NB4 (cell line): Measurements from ENCODE around the gene RNASE2.

Source experiments
- DNase-seq: peaks from one replicate; pipeline ENCODE4 v3.0.0; 2010; ENCODE audit warnings: low read depth
- H3K4me3 ChIP-seq: one replicate; pipeline ENCODE4 v1.5.1; 2011; ENCODE audit warnings: mild to moderate bottlenecking, low read depth, low read length, moderate library complexity
- MYC ChIP-seq: IDR thresholded peaks from 2 replicates; pipeline ENCODE4 v1.6.1; 2011; ENCODE audit warnings: low read depth, low read length
- POLR2A ChIP-seq: IDR thresholded peaks from 2 replicates; pipeline ENCODE4 v1.6.1; 2011; ENCODE audit warnings: mild to moderate bottlenecking; ENCODE audit not compliant: insufficient read length; ENCODE audit errors: extremely low read depth
- TF ChIP-seq, protein P1 (sequence below): IDR thresholded peaks from one replicate; pipeline ENCODE4 v1.5.1; 2012; ENCODE audit warnings: low read depth, low read length
- TF ChIP-seq, protein P2 (sequence below): IDR thresholded peaks from 2 replicates; pipeline ENCODE4 v1.6.1; 2011; ENCODE audit warnings: low read depth, low read length

The RNASE2 gene

DNA sequence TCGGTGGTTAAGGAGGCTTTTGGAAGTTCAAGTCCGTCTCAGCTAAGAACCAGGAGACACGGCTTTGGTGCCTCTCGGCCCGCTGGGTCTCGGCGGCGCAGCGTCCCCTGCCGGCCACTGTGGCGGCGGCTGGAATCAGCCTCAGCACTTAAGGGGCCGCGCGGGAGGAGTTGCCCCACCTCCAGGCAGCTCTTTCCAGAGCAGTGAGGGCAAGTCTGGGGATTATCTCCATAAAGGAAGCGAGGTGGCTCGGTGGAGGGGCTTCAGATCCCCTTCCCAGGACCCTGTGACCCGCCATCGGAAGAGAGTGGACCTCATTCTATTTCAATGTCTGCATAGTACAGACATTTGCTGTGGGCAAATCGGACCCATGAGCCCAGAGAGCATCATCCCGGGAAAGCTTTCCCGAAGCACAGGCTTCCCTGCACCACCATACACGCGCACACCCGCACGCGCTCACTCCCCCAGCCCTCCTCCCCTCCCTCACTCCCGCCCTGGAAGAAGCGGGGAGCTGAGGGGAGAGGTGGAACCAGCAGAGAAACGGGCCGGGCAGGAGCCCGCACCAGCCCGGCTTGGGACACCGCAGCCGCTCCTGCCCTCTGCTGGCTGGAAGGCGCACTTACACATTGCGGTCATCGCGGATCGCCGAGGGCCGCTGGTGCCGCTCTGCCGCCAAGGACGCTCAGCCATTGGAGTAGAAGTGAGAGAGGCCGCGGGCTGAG, 15.9 kb downstream of the RNASE2 start:
- TF ChIP-seq, protein P1, sequence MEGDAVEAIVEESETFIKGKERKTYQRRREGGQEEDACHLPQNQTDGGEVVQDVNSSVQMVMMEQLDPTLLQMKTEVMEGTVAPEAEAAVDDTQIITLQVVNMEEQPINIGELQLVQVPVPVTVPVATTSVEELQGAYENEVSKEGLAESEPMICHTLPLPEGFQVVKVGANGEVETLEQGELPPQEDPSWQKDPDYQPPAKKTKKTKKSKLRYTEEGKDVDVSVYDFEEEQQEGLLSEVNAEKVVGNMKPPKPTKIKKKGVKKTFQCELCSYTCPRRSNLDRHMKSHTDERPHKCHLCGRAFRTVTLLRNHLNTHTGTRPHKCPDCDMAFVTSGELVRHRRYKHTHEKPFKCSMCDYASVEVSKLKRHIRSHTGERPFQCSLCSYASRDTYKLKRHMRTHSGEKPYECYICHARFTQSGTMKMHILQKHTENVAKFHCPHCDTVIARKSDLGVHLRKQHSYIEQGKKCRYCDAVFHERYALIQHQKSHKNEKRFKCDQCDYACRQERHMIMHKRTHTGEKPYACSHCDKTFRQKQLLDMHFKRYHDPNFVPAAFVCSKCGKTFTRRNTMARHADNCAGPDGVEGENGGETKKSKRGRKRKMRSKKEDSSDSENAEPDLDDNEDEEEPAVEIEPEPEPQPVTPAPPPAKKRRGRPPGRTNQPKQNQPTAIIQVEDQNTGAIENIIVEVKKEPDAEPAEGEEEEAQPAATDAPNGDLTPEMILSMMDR: peak; percentile 94
- TF ChIP-seq POLR2A: peak; percentile 11
- TF ChIP-seq, protein P2, sequence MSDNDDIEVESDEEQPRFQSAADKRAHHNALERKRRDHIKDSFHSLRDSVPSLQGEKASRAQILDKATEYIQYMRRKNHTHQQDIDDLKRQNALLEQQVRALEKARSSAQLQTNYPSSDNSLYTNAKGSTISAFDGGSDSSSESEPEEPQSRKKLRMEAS: 0 out of 2 replicates have a peak, but pooled peaks have one; percentile 33
- TF ChIP-seq MYC: peak; percentile 45
- H3K4me3 ChIP-seq: peak overlapping the region; percentile 74
- DNase-seq: peak; percentile 91

DNA sequence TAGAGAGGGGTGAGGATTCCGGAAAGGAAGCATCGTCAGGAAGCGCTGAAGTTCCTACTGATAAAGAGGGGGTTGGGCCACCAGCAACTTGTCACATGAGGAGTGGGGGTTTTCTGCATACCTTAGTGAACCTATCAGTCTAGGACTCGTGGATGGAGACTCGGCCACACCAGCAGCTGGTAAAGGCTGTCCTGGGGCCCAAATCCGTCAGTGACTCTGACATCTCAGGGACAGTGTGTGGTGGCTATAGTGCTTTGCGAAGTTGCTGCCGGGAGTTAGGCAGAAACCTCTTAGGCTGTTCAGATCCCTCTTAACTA, 16.4 kb downstream of the RNASE2 start:
- no peak for TF ChIP-seq MYC
- H3K4me3 ChIP-seq: no peak overlapping the region
- no peak for DNase-seq

DNA sequence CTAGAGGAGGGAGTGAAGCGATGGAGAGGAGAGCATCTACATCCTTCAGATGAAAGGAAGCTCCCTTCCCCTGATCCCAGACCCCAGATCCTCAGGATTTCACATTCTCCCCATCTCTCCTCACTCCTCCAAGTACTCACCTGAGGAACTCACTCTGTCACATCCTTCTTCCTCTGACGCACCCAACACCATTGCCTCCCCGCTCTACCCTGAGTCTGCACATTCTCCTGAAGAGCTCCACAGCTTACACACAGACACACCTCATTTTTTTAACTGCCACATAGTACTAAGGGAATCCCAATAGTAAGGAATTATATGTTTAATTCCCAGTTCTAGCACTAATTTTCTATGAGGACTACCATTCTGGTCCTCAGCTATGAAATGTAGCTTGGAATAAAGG, 18.2 kb downstream of the RNASE2 start:
- no peak for DNase-seq
- TF ChIP-seq MYC (no peak), POLR2A (no peak)
- TF ChIP-seq, protein P2: no peak
- TF ChIP-seq, protein P1: no peak
- no peak overlapping the region for H3K4me3 ChIP-seq

DNA sequence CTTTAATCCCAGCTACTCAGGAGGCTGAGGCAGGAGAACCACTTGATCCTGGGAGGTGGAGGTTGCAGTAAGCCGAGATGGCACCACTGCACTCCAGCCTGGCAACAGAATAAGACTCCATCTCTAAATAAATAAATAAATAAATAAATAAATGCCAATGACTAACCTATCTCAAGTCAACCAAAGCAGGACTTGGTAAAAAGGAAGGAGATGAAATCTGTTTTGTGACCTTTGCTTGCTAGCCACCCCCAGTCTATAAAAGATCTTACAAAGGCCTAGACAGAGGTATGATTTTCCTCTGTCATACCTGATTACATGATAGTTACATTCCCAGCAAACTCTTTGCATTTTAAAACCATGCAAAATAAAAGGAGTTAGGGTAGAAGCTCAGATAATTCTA, 21.0 kb downstream of the RNASE2 start:
- TF ChIP-seq, protein P1: no peak
- TF ChIP-seq MYC (no peak), POLR2A (no peak)
- TF ChIP-seq, protein P2: no peak
- no peak for DNase-seq
- no peak overlapping the region for H3K4me3 ChIP-seq

DNA sequence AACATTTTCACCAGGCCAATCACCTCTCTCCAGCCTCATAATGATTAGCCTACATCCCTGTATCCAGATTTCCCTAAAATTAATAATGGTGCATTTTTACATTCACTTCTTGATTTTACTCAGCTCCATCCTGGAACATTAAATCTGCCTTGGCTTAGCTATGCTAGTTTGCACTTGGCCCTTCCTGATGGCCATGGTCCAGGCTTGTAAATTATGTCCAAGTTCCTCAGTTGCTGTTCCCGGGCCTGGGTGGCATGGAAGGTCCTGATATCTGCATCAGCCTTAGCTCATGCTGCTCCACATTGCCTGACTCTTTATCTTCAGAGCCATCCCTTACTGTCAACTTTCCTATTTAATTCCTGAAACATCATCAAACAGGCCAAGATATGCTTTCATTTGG, 23.4 kb downstream of the RNASE2 start:
- H3K4me3 ChIP-seq: no peak overlapping the region
- no peak for TF ChIP-seq POLR2A
- no peak for TF ChIP-seq MYC
- TF ChIP-seq, protein P2: no peak
- TF ChIP-seq, protein P1: no peak
- no peak for DNase-seq

DNA sequence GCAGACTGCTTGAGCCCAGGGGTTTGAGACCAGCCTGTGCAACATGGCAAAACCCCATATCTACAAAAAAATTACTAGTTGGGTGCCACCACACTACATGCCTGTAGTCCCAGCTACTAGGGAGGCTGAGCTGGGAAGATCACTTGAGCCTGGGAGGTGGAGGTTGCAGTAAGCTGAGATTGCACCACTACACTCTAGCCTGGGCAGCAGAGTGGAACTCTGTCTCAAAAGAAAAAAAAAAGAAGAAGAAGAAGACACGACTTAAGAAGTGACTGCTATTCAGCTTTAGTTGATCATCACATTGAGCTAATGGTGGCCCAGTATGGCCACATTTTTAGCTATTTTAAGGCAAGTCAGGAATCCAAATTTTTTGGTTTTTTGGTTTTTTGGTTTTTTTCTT, 25.6 kb downstream of the RNASE2 start:
- TF ChIP-seq, protein P2: no peak
- TF ChIP-seq POLR2A (no peak), MYC (no peak)
- TF ChIP-seq, protein P1: no peak
- DNase-seq: no peak
- H3K4me3 ChIP-seq: no peak overlapping the region
